HEK293 (cell line): ENCODE measurements around the gene FTO.

Source experiments
- CTCF ChIA-PET: fragments of 350-600 bp; formaldehyde crosslinking; extraction: SDS; loops from one replicate; lab custom pipeline; 2021; ENCODE audit warnings: antibody characterized with exemption; lab: Yijun Ruan, JAX
- POLR2A ChIA-PET: fragments of 300-600 bp; formaldehyde crosslinking; extraction: SDS; loops from one replicate; lab custom pipeline; 2020; ENCODE audit warnings: antibody characterized with exemption, inconsistent platforms; lab: Yijun Ruan, JAX
- H3K27ac ChIP-seq: fragments of 200-500 bp; sonication (Bioruptor generic); 2 replicates; pipeline ENCODE4 v1.5.1; 2014; ENCODE audit warnings: low read depth, low read length, control low read depth, inconsistent platforms; ENCODE audit errors: extremely low read depth
- H3K36me3 ChIP-seq, 2 experiments: fragments of 200-500 bp in 1 of 2; sonication (Bioruptor generic) in 1 of 2; 1 replicate in 1 of 2; 2 replicates in 1 of 2; pipeline ENCODE4 v1.5.1; 2014 to 2017; ENCODE audit warnings: inconsistent platforms in 2 of 2, low read length in 2 of 2; ENCODE audit not compliant: control insufficient read depth in 2 of 2, insufficient read depth in 1 of 2
- H3K4me1 ChIP-seq: fragments of 200-500 bp; sonication (Bioruptor generic); 2 replicates; pipeline ENCODE4 v1.5.1; 2014; ENCODE audit warnings: mild to moderate bottlenecking, low read length, inconsistent platforms; ENCODE audit not compliant: control insufficient read depth, insufficient read depth
- H3K4me3 ChIP-seq: 2 replicates; pipeline ENCODE4 v1.5.1; 2011; ENCODE audit warnings: low read depth, mild to moderate bottlenecking, control low read depth, low read length, moderate library complexity
- H3K9me3 ChIP-seq: fragments of 200-500 bp; sonication (Bioruptor generic); 2 replicates; pipeline ENCODE4 v1.5.1; 2014; ENCODE audit warnings: low read depth, low read length, inconsistent platforms; ENCODE audit not compliant: control insufficient read depth, insufficient read depth
- HOXC10 ChIP-seq: sonication (generic); formaldehyde crosslinking; IDR thresholded peaks from 2 replicates; pipeline ENCODE4 v1.8.1; 2023; ENCODE audit warnings: mild to moderate bottlenecking, missing genetic modification reagents
- PRDM2 ChIP-seq: fragments of 450-650 bp; formaldehyde crosslinking; IDR thresholded peaks from 2 replicates; pipeline ENCODE4 v1.5.1; 2016; ENCODE audit warnings: missing biosample characterization, missing genetic modification characterization, borderline replicate concordance
- SCRT2 ChIP-seq: fragments of 450-650 bp; formaldehyde crosslinking; IDR thresholded peaks from 2 replicates; pipeline ENCODE4 v1.5.1; 2016; ENCODE audit warnings: missing biosample characterization, missing genetic modification characterization
- SP2 ChIP-seq: fragments of 450-650 bp; formaldehyde crosslinking; IDR thresholded peaks from 2 replicates; pipeline ENCODE4 v1.5.1; 2016; ENCODE audit warnings: missing biosample characterization, missing genetic modification characterization
- ZNF133 ChIP-seq: fragments of 450-650 bp; formaldehyde crosslinking; IDR thresholded peaks from 2 replicates; pipeline ENCODE4 v1.5.1; 2016; ENCODE audit warnings: missing biosample characterization, missing genetic modification characterization
- ZNF138 ChIP-seq: fragments of 450-650 bp; formaldehyde crosslinking; IDR thresholded peaks from 2 replicates; pipeline ENCODE4 v1.5.1; 2016; ENCODE audit warnings: missing biosample characterization, missing genetic modification characterization, borderline replicate concordance
- ZNF2 ChIP-seq: fragments of 450-650 bp; formaldehyde crosslinking; IDR thresholded peaks from 2 replicates; pipeline ENCODE4 v1.5.1; 2016; ENCODE audit warnings: missing biosample characterization, missing genetic modification characterization
- ZNF274 ChIP-seq, 2 experiments: fragments of 200-500 bp in 1 of 2; fragments of 450-650 bp in 1 of 2; sonication (Bioruptor generic) in 1 of 2; formaldehyde crosslinking in 1 of 2; IDR thresholded peaks; 2 replicates each; pipeline versions ENCODE4 v1.5.1 to v1.6.1; 2014 to 2016; ENCODE audit warnings: borderline replicate concordance in 1 of 2, inconsistent platforms in 1 of 2, low read length in 1 of 2, missing biosample characterization in 1 of 2, missing genetic modification characterization in 1 of 2
- ZNF280D ChIP-seq: fragments of 450-650 bp; formaldehyde crosslinking; IDR thresholded peaks from 2 replicates; pipeline ENCODE4 v1.5.1; 2016; ENCODE audit warnings: missing biosample characterization, missing genetic modification characterization
- ZNF302 ChIP-seq: fragments of 450-650 bp; formaldehyde crosslinking; IDR thresholded peaks from 2 replicates; pipeline ENCODE4 v1.5.1; 2016; ENCODE audit warnings: missing biosample characterization, missing genetic modification characterization, low read depth
- ZNF391 ChIP-seq: fragments of 450-650 bp; formaldehyde crosslinking; IDR thresholded peaks from 2 replicates; pipeline ENCODE4 v1.5.1; 2016; ENCODE audit warnings: low read depth, missing biosample characterization, missing genetic modification characterization, borderline replicate concordance
- ZNF48 ChIP-seq: fragments of 450-650 bp; formaldehyde crosslinking; IDR thresholded peaks from 2 replicates; pipeline ENCODE4 v1.5.1; 2016; ENCODE audit warnings: missing biosample characterization, missing genetic modification characterization
- ZNF548 ChIP-seq: fragments of 450-650 bp; formaldehyde crosslinking; IDR thresholded peaks from 2 replicates; pipeline ENCODE4 v1.5.1; 2016; ENCODE audit warnings: missing biosample characterization, missing genetic modification characterization
- ZNF654 ChIP-seq: fragments of 450-650 bp; formaldehyde crosslinking; IDR thresholded peaks from 2 replicates; pipeline ENCODE4 v1.5.1; 2016; ENCODE audit warnings: low read depth, missing biosample characterization, missing genetic modification characterization
- ZNF677 ChIP-seq: fragments of 450-650 bp; IDR thresholded peaks from 2 replicates; pipeline ENCODE4 v1.5.0; 2018; ENCODE audit warnings: missing biosample characterization, mild to moderate bottlenecking, missing genetic modification characterization, moderate library complexity
- ZSCAN18 ChIP-seq: fragments of 450-650 bp; formaldehyde crosslinking; IDR thresholded peaks from 2 replicates; pipeline ENCODE4 v1.5.1; 2016; ENCODE audit warnings: missing biosample characterization, missing genetic modification characterization
- TF ChIP-seq, protein P1 (sequence below): fragments of 450-650 bp; formaldehyde crosslinking; IDR thresholded peaks from 2 replicates; pipeline ENCODE4 v1.5.1; 2017; ENCODE audit warnings: missing biosample characterization, missing genetic modification characterization
- TF ChIP-seq, protein P2 (sequence below): fragments of 450-650 bp; IDR thresholded peaks from 2 replicates; pipeline ENCODE4 v1.5.1; 2018; ENCODE audit warnings: missing biosample characterization, mild to moderate bottlenecking, missing genetic modification characterization

FTO gene

GRCh38 chr16:53980675-53981074, 276.7 kb downstream of the FTO start (continued):
- TF ChIP-seq PRDM2 (tag by site-specific recombination) (no peak), ZNF274 (IDR thresholded peaks at IDR 0.05; ENCODE audit: low read length) (no peak), ZNF274 (tag by site-specific recombination; IDR thresholded peaks at IDR 0.05; ENCODE audit: borderline replicate concordance) (no peak), SP2 (tag by site-specific recombination) (no peak), ZNF548 (tag by site-specific recombination) (no peak)
- TF ChIP-seq, protein P1, sequence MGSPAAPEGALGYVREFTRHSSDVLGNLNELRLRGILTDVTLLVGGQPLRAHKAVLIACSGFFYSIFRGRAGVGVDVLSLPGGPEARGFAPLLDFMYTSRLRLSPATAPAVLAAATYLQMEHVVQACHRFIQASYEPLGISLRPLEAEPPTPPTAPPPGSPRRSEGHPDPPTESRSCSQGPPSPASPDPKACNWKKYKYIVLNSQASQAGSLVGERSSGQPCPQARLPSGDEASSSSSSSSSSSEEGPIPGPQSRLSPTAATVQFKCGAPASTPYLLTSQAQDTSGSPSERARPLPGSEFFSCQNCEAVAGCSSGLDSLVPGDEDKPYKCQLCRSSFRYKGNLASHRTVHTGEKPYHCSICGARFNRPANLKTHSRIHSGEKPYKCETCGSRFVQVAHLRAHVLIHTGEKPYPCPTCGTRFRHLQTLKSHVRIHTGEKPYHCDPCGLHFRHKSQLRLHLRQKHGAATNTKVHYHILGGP (tag by site-specific recombination) = no peak
- TF ChIP-seq, protein P2, sequence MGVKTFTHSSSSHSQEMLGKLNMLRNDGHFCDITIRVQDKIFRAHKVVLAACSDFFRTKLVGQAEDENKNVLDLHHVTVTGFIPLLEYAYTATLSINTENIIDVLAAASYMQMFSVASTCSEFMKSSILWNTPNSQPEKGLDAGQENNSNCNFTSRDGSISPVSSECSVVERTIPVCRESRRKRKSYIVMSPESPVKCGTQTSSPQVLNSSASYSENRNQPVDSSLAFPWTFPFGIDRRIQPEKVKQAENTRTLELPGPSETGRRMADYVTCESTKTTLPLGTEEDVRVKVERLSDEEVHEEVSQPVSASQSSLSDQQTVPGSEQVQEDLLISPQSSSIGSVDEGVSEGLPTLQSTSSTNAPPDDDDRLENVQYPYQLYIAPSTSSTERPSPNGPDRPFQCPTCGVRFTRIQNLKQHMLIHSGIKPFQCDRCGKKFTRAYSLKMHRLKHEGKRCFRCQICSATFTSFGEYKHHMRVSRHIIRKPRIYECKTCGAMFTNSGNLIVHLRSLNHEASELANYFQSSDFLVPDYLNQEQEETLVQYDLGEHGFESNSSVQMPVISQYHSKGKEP = no peak
- TF ChIP-seq, all 188 proteins: peak for 0

DNA sequence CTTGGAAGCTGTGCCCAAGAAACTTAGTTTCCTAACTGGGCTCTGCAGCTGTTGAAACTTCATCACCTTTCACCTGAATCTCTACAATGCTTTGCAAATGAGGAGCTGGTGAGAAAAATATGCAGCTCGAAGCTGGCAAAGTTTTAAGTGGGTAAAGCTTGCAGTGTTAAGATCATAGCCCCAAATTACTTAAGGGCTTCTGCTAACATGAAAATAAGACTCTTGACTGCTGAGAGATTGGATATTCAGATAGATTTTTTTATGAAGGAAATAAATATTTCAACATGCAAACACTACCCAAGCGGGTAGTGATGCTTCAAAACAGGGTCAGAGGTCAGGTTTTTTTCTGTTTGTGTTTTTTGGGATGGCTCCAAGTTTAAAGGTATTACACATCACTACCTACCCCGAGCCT, 278.7 kb downstream of the FTO start:
- ChIA-PET POLR2A (no interaction called here), CTCF (interaction anchor here (0.7 kb wide), 1 partner anchor 220 kb away, joined by 3 read pairs; no protein-coding TSS in a partner anchor)
- Histone ChIP-seq H3K4me1 (no peaks in the 10 kb centered on the region; the same call in 1 of the 2 replicates), H3K4me3 (no peak overlapping the region), H3K9me3 (no peaks in the 10 kb centered on the region), H3K27ac (no peak overlapping the region), H3K36me3 (no peaks in the 10 kb centered on the region)
- TF ChIP-seq ZNF654 (tag by site-specific recombination) (no peak), ZNF280D (tag by site-specific recombination) (no peak), SCRT2 (tag by site-specific recombination) (no peak), ZNF391 (tag by site-specific recombination) (no peak), ZNF677 (tag by site-specific recombination) (no peak), ZSCAN18 (no peak), ZNF133 (tag by site-specific recombination) (no peak), ZNF302 (tag by site-specific recombination) (no peak), ZNF48 (tag by site-specific recombination) (no peak), HOXC10 (no peak), ZNF138 (tag by site-specific recombination) (no peak), ZNF2 (tag by site-specific recombination) (no peak)
- TF ChIP-seq, protein P1 (tag by site-specific recombination) = no peak
- TF ChIP-seq, protein P2 = no peak
